ENCODE measurements around the gene IQSEC1. TPM values are rescaled to one million over a fixed set of nuclear protein-coding genes. Genes with fewer than 3 reads are reported as not detected.

The IQSEC1 gene
- total and polyA plus RNA-seq, 9 of the 15 experiments (the other 6 are each of a cell fraction or from before 2014, with no cell fraction given): 0.56 to 39.0 (median 6.8) TPM

DNA sequence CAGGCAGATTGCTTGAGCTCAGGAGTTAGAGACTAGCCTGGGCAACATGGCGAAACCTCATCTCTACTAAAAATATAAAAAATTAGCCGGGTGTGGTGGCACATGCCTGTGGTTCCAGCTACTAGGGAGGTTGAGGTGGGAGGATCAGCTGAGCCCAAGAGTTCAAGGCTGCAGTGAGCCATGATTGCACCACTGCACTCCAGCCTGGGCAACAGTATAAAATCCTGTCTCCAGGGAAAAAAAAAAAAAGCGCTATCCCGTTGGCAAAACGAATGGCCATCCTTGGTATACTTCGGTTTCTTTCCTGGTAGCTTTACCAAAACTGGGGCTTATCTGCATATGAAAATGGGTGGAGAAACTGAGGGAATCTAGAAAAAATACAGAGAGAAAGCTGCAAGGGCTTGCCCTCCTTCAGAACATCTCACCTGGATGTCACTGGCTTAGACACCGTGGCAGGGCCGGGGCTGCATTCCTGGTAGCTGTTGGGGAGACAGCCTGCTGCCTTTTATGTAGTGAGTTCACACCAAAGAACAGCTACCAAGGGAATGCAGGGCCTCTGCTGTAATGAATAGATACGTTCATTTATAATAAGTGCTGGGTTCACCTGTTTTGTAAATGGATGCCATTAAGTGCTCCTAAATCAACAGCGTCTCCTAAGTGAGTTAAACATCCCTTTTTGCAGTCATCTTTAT is 96.0 kb downstream of the IQSEC1 start (continued):
- TF ChIP-seq ATF6 (CRISPR knock-in tag; IDR thresholded peaks at IDR 0.05): no peak
- TF ChIP-seq NRF1 (conservative IDR thresholded peaks at IDR 0.05 in 1 of 2, IDR thresholded peaks at IDR 0.05 in 1 of 2): no peak
- no peak for TF ChIP-seq ZNF561 (CRISPR knock-in tag; conservative IDR thresholded peaks at IDR 0.05)
- TF ChIP-seq, protein P1, sequence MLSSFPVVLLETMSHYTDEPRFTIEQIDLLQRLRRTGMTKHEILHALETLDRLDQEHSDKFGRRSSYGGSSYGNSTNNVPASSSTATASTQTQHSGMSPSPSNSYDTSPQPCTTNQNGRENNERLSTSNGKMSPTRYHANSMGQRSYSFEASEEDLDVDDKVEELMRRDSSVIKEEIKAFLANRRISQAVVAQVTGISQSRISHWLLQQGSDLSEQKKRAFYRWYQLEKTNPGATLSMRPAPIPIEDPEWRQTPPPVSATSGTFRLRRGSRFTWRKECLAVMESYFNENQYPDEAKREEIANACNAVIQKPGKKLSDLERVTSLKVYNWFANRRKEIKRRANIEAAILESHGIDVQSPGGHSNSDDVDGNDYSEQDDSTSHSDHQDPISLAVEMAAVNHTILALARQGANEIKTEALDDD (IDR thresholded peaks at IDR 0.05): no peak
- TF ChIP-seq NELFE (IDR thresholded peaks at IDR 0.05; ENCODE audit: insufficient read depth, insufficient read length): no peak
- TF ChIP-seq, protein P2, sequence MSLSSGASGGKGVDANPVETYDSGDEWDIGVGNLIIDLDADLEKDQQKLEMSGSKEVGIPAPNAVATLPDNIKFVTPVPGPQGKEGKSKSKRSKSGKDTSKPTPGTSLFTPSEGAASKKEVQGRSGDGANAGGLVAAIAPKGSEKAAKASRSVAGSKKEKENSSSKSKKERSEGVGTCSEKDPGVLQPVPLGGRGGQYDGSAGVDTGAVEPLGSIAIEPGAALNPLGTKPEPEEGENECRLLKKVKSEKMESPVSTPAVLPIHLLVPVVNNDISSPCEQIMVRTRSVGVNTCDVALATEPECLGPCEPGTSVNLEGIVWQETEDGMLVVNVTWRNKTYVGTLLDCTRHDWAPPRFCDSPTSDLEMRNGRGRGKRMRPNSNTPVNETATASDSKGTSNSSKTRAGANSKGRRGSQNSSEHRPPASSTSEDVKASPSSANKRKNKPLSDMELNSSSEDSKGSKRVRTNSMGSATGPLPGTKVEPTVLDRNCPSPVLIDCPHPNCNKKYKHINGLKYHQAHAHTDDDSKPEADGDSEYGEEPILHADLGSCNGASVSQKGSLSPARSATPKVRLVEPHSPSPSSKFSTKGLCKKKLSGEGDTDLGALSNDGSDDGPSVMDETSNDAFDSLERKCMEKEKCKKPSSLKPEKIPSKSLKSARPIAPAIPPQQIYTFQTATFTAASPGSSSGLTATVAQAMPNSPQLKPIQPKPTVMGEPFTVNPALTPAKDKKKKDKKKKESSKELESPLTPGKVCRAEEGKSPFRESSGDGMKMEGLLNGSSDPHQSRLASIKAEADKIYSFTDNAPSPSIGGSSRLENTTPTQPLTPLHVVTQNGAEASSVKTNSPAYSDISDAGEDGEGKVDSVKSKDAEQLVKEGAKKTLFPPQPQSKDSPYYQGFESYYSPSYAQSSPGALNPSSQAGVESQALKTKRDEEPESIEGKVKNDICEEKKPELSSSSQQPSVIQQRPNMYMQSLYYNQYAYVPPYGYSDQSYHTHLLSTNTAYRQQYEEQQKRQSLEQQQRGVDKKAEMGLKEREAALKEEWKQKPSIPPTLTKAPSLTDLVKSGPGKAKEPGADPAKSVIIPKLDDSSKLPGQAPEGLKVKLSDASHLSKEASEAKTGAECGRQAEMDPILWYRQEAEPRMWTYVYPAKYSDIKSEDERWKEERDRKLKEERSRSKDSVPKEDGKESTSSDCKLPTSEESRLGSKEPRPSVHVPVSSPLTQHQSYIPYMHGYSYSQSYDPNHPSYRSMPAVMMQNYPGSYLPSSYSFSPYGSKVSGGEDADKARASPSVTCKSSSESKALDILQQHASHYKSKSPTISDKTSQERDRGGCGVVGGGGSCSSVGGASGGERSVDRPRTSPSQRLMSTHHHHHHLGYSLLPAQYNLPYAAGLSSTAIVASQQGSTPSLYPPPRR (CRISPR knock-in tag; IDR thresholded peaks at IDR 0.05; ENCODE audit: borderline replicate concordance): no peak
- TF ChIP-seq, protein P3, sequence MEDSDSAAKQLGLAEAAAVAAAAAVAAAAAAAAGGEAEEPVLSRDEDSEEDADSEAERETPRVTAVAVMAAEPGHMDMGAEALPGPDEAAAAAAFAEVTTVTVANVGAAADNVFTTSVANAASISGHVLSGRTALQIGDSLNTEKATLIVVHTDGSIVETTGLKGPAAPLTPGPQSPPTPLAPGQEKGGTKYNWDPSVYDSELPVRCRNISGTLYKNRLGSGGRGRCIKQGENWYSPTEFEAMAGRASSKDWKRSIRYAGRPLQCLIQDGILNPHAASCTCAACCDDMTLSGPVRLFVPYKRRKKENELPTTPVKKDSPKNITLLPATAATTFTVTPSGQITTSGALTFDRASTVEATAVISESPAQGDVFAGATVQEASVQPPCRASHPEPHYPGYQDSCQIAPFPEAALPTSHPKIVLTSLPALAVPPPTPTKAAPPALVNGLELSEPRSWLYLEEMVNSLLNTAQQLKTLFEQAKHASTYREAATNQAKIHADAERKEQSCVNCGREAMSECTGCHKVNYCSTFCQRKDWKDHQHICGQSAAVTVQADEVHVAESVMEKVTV (CRISPR knock-in tag; IDR thresholded peaks at IDR 0.05): no peak
- no peak for TF ChIP-seq ZKSCAN1 (IDR thresholded peaks at IDR 0.05; ENCODE audit: low read depth, low read length)
- TF ChIP-seq ETV1 (tag; conservative IDR thresholded peaks at IDR 0.05; ENCODE audit: low read depth): no peak
